Renal cortical epithelial cell (primary cell): Measurements from ENCODE around the gene HIVEP3. TPM values are rescaled to one million over a fixed set of nuclear protein-coding genes. Genes with fewer than 3 reads are reported as not detected.

Source experiments
- DNase-seq: peaks from one replicate; pipeline ENCODE4 v3.0.0-alpha.2; 2011; ENCODE audit warnings: low read depth
- total RNA-seq: library from RNA; depleted of rRNA; stranded (reverse); fragments of >200 nt; gene quantifications from 2 replicates; pipeline ENCODE4 v1.2.3, GENCODE V29; 2014

Gene HIVEP3
- total RNA-seq, 1 donor from 2014 or later, result 3.3 TPM

- DNase-seq, result peak; percentile 83
Measured at GRCh38 chr1:41500378-41500777, 418.3 kb downstream of the HIVEP3 start.

- DNase-seq, result no peak
Measured at GRCh38 chr1:41499591-41499990, 419.1 kb downstream of the HIVEP3 start.

GRCh38 chr1:41498804-41499203, 419.9 kb downstream of the HIVEP3 start:
- peak; percentile 65 for DNase-seq

GRCh38 chr1:41498391-41498790, 420.3 kb downstream of the HIVEP3 start:
- DNase-seq, result no peak

- DNase-seq, result no peak
Measured at GRCh38 chr1:41497461-41498030, 421.2 kb downstream of the HIVEP3 start.

- no peak for DNase-seq
Measured at GRCh38 chr1:41497056-41497440, 421.7 kb downstream of the HIVEP3 start.

- peak; percentile 61 for DNase-seq
Measured at GRCh38 chr1:41496080-41497055, 422.4 kb downstream of the HIVEP3 start.

- DNase-seq, result no peak
Measured at GRCh38 chr1:41495210-41495948, 423.3 kb downstream of the HIVEP3 start.

- no peak for DNase-seq
Measured at GRCh38 chr1:41494351-41495209, 424.1 kb downstream of the HIVEP3 start.

- DNase-seq, result no peak
Measured at GRCh38 chr1:41493626-41494350, 424.9 kb downstream of the HIVEP3 start.

GRCh38 chr1:41493117-41493536, 425.6 kb downstream of the HIVEP3 start:
- DNase-seq, result peak; percentile 94

- no peak for DNase-seq
Measured at GRCh38 chr1:41492341-41492848, 426.3 kb downstream of the HIVEP3 start.

GRCh38 chr1:41490911-41491310, 427.8 kb downstream of the HIVEP3 start:
- DNase-seq, result peak; percentile 73

GRCh38 chr1:41489561-41489960, 429.2 kb downstream of the HIVEP3 start:
- DNase-seq, result no peak

GRCh38 chr1:41488040-41488951, 430.4 kb downstream of the HIVEP3 start:
- DNase-seq, result no peak

- DNase-seq, result peak; percentile 61
Measured at GRCh38 chr1:41487126-41488039, 431.3 kb downstream of the HIVEP3 start.

- peak; percentile 96 for DNase-seq
Measured at GRCh38 chr1:41486371-41487125, 432.2 kb downstream of the HIVEP3 start.

- no peak for DNase-seq
Measured at GRCh38 chr1:41486053-41486370, 432.7 kb downstream of the HIVEP3 start.
